GM23248 (cell line): ENCODE data around the gene CLEC12A.

Source experiments
- EZH2 ChIP-seq: fragments of 200-600 bp; sonication (generic); IDR thresholded peaks from 2 replicates; pipeline ENCODE4 v1.6.1; 2018; ENCODE audit warnings: antibody characterized with exemption, mild to moderate bottlenecking; ENCODE audit not compliant: insufficient read depth, poor library complexity, severe bottlenecking
- EZH2phosphoT487 ChIP-seq: fragments of 200-600 bp; sonication (generic); IDR thresholded peaks from 2 replicates; pipeline ENCODE4 v1.6.1; 2018; ENCODE audit warnings: antibody characterized with exemption, moderate library complexity, mild to moderate bottlenecking, low read depth; ENCODE audit not compliant: insufficient read depth

- TF ChIP-seq EZH2phosphoT487 (no peak), EZH2 (no peak)
These were observed 1.5 kb upstream of the CLEC12A start for GRCh38 chr12:9969673-9970072.
